ENCODE results near the gene ELAVL4. TPM values are rescaled to one million over a fixed set of nuclear protein-coding genes. Genes with fewer than 3 reads are reported as not detected.

ELAVL4 gene
- total and polyA plus RNA-seq, 2 of the 8 experiments (the other 6 are each of a cell fraction or from before 2014, with no cell fraction given): 0.21 to 0.89 TPM

DNA sequence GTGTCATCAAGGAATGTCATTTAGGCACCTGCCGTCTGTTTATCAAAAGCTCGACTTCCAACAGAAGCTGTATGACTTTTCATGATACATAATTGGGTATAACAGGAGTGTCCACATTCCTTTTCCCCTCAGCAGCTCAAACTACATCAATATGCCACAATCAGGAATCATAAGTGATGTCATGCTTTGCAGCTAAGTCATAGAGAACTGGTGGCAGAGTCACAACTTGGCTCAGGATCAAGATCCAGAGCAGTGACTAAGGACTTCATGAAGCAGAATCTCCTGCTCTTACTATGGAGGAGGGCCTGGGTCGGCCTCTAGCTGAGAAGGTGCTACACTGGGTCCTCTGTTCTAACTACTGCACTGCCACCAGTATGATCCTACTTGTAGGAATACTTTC lies 48.4 kb upstream of the ELAVL4 start:
- Histone ChIP-seq H4K91ac (replicated peaks; ENCODE audit: insufficient read length, low read length) (no peak overlapping the region), H2BK15ac (ENCODE audit: low read length) (no peak overlapping the region), H3K27me3 (replicated peaks in 1 of 4; ENCODE audit: control insufficient read depth in 3 of 4, extremely low read depth in 1 of 4, insufficient read depth in 3 of 4, low read length in 3 of 4) (no peaks in the 10 kb centered on the region), H3K4ac (replicated peaks; ENCODE audit: insufficient read length, low read depth, low read length) (no peak overlapping the region), H2BK20ac (ENCODE audit: low read length) (no peak overlapping the region), H3K9ac (replicated peaks in 1 of 4; ENCODE audit: extremely low read depth in 1 of 4, low read depth in 3 of 4, low read length in 3 of 4) (no peak overlapping the region), H2AFZ (ENCODE audit: low read length) (no peak overlapping the region), H2BK5ac (ENCODE audit: low read depth, low read length) (no peak overlapping the region), H3K18ac (ENCODE audit: extremely low read depth, low read length) (no peak overlapping the region), H3K79me2 (ENCODE audit: control insufficient read depth in 1 of 2, insufficient read depth in 2 of 2, low read length in 2 of 2) (no peaks in the 10 kb centered on the region), H3K4me3 (ENCODE audit: extremely low read depth in 1 of 4, insufficient read depth in 2 of 4, low read depth in 3 of 4, low read length in 4 of 4) (no peak overlapping the region), H3K23ac (ENCODE audit: insufficient read length) (no peak overlapping the region), H3K4me1 (replicated peaks in 1 of 4; ENCODE audit: control insufficient read depth in 3 of 4, insufficient read depth in 4 of 4, low read length in 3 of 4) (no peaks in the 10 kb centered on the region), H3K23me2 (ENCODE audit: low read depth, low read length) (no peaks in the 10 kb centered on the region), H4K5ac (ENCODE audit: insufficient read length, low read depth, low read length) (no peak overlapping the region), H2BK12ac (ENCODE audit: low read depth, low read length) (no peak overlapping the region), H3K36me3 (ENCODE audit: control insufficient read depth in 2 of 4, insufficient read depth in 4 of 4, low read length in 3 of 4) (no peaks in the 10 kb centered on the region), H3K14ac (ENCODE audit: insufficient read length) (no peak overlapping the region), H4K20me1 (replicated peaks in 1 of 2; ENCODE audit: control insufficient read depth in 1 of 2, insufficient read depth in 2 of 2, low read length in 2 of 2) (no peaks in the 10 kb centered on the region), H3K4me2 (ENCODE audit: insufficient read depth in 1 of 2, low read depth in 2 of 2, low read length in 2 of 2) (no peak overlapping the region), H2AK5ac (ENCODE audit: low read depth, low read length) (no peak overlapping the region), H2BK120ac (replicated peaks; ENCODE audit: low read depth, low read length) (no peak overlapping the region), H4K8ac (ENCODE audit: extremely low read depth, insufficient read depth, low read length) (no peak overlapping the region), H3K27ac (ENCODE audit: low read depth, low read length) (no peak overlapping the region), H3K56ac (replicated peaks; ENCODE audit: insufficient read length, low read depth, low read length) (no peak overlapping the region), H3K9me3 (ENCODE audit: insufficient read depth in 2 of 2, low read depth in 1 of 2, low read length in 1 of 2) (peaks cover 49 to 68% of the 10 kb centered on the region in 2 experiments), H3K79me1 (ENCODE audit: low read depth, low read length) (no peaks in the 10 kb centered on the region)
- ChIA-PET CTCF (ENCODE audit: partially characterized antibody) (no interaction called here), POLR2A (ENCODE audit: partially characterized antibody) (no interaction called here)
- no peak for DNase-seq (ENCODE audit: low read depth in 1 of 2, low spot score in 2 of 2)
- FAIRE-seq: no peak
- TF ChIP-seq RXRA (IDR thresholded peaks at IDR 0.05; ENCODE audit: insufficient read depth, low read depth, low read length) (no peak), TCF12 (IDR thresholded peaks at IDR 0.05; ENCODE audit: low read depth, low read length) (no peak), BRCA1 (IDR thresholded peaks at IDR 0.05; ENCODE audit: low read depth, low read length) (no peak), SP2 (IDR thresholded peaks at IDR 0.05; ENCODE audit: low read length) (no peak)
- 81% methylated on average over 3 of the region's 3 CpGs; no CpG with 5 or more reads in 1 of the 2 experiments for WGBS, 2 experiments (ENCODE audit: extremely low coverage in 1 of 2, insufficient coverage in 1 of 2, insufficient read length in 1 of 2, insufficient replicate concordance in 2 of 2, low coverage in 1 of 2, low lambda C conversion rate in 2 of 2, missing lambda C conversion rate in 1 of 2)
